ENCODE measurements around the gene YBEY.

Gene YBEY

DNA sequence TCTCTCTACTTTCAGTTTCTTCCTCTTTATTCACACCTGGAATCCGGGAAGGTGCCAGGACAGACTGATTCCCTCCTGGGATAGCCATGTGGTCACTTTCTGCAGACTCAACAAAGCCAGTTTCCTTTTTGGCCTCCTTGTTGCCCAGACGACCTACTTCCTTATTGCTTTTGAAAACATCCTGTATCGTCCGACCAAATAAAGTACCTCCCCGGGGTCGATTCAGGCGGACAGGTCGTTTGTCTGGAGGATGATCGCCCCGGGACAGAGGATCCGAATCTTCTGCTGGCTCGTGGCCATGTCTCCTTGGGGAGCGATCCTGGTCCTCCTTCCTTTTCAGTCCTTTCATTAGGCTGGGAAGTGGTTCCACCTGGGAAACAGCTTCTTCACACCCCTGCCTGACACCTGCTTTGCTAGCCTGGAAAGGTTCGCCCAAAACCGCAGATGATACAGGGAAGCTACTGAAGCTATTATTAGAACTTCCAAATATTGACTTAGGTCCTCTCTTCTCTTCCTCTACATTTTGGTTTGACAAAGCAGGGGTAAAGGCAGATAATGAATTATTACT, 2.0 kb upstream of the YBEY start:
- TF ChIP-seq ZFX (IDR thresholded peaks at IDR 0.05; ENCODE audit: borderline replicate concordance): no peak
- TF ChIP-seq, protein P1, sequence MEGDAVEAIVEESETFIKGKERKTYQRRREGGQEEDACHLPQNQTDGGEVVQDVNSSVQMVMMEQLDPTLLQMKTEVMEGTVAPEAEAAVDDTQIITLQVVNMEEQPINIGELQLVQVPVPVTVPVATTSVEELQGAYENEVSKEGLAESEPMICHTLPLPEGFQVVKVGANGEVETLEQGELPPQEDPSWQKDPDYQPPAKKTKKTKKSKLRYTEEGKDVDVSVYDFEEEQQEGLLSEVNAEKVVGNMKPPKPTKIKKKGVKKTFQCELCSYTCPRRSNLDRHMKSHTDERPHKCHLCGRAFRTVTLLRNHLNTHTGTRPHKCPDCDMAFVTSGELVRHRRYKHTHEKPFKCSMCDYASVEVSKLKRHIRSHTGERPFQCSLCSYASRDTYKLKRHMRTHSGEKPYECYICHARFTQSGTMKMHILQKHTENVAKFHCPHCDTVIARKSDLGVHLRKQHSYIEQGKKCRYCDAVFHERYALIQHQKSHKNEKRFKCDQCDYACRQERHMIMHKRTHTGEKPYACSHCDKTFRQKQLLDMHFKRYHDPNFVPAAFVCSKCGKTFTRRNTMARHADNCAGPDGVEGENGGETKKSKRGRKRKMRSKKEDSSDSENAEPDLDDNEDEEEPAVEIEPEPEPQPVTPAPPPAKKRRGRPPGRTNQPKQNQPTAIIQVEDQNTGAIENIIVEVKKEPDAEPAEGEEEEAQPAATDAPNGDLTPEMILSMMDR (IDR thresholded peaks at IDR 0.05): no peak
- no peak overlapping the region for H3K27ac ChIP-seq

DNA sequence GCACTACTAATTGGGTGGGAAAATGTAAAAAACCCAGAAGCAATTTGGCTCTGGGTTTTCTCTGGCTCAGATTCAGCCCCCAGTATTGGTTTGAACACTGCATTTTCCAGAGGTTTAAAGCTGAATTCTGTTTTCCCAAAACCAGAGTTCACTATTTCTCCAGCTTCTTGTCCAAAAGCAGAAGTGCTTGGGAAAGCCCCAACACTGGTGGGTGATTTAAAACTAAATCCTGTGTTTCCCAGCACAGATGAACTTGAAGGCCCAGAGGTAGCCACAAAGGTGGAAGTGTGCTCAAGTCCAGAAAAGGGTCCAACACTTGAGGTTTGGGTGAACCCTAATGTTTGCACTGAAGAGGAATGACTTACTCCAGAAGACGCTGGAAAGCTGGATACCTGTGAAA, 1.4 kb upstream of the YBEY start:
- H3K27ac ChIP-seq: peak overlapping the region; percentile 89
- TF ChIP-seq, protein P1 (IDR thresholded peaks at IDR 0.05): no peak
- no peak for TF ChIP-seq ZFX (IDR thresholded peaks at IDR 0.05; ENCODE audit: borderline replicate concordance)

DNA sequence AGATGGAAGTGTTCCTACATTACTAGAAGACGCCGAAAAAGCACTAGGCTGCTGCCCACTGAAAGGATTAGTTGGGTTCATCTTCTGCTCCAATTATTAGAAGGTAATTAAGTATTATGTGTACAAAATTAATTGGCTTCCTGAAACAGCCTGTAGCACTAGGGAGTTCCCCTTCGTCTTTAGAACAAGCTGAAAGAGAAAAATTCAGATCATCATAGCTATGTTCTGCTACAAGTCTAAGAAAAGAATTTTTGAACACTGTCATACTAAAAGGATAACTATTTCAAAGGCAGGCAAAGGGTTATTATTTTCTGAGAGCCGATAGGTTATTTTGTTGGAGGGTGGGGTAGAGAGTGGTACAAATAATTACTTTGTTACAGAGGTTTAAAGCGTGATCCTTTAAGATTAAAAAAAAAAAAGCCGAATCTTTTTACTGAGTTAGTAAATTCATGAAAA, 908 bp upstream of the YBEY start, which contains the start of gene MCM3AP:
MCM3AP (minus strand) TSS at position 406 of the 456 bp plus-strand sequence; CDS start at position 81, 325 bp downstream.
- TF ChIP-seq, protein P1 (IDR thresholded peaks at IDR 0.05): no peak
- TF ChIP-seq ZFX (IDR thresholded peaks at IDR 0.05; ENCODE audit: borderline replicate concordance): no peak
- peak within 1 kb of the TSS; percentile 89 for H3K27ac ChIP-seq

DNA sequence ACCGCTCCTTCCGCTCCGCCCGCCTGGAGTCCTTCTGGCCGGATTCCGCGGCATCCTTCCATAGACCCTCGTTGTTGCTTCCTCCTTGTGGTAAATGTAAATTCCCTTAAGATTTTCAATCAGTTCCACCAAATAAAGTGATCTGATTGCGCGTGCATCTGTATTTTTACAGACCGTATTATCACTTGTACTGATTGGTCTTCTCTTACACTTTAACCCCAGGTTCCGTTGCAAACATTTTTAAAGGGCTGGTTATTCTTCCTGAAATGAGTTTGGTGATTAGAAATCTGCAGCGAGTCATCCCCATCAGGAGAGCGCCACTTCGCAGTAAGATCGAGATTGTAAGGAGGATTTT, 483 bp downstream of the YBEY start:
- TF ChIP-seq ZFX (IDR thresholded peaks at IDR 0.05; ENCODE audit: borderline replicate concordance): no peak
- TF ChIP-seq, protein P1 (IDR thresholded peaks at IDR 0.05): no peak
- H3K27ac ChIP-seq: peak overlapping the region; percentile 89

DNA sequence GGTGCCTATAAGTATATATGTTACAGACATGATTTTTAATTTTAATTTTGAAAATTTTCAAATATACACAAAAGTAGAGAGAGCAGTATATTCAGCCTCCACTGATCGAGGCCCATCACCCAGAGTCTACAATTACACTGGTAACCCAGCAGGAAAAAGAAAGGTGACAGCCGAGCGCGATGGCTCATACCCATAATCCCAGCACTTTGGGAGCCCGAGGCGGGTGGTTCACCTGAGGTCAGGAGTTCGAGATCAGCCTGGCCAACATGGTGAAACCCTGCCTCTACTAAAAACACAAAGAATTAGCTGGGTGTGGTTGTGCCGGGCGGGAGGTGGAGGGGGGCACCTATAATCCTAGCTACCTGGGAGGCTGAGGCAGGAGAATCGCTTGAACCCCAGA, 1.4 kb downstream of the YBEY start:
- TF ChIP-seq ZFX (IDR thresholded peaks at IDR 0.05; ENCODE audit: borderline replicate concordance): no peak
- TF ChIP-seq, protein P1 (IDR thresholded peaks at IDR 0.05): no peak

DNA sequence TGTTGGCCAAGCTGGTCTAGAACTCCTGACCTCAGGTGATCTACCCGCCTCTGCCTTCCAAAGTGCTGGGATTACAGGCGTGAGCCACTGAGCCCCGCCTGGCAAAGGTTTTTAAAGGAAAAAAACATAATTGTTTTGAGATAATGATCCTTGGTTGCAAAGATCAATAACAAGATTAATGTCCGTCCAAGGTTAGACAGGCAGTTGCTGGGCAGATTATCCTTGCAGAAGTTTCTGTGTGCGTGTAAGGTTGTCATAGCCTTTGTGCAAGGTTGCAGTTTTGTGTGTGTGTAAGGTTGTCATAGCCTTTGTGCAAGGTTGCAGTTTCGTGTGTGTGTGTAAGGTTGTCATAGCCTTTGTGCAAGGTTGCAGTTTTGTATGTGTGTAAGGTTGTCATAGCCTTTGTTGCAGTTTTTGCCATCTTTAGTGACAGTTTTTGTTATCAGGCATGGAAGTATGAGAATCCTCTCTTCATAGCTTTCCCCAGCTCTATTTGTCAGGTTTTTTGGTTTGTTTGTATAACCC, 3.6 kb downstream of the YBEY start:
- TF ChIP-seq ZFX (IDR thresholded peaks at IDR 0.05; ENCODE audit: borderline replicate concordance): no peak
- TF ChIP-seq, protein P1 (IDR thresholded peaks at IDR 0.05): no peak
- H3K27ac ChIP-seq: no peak overlapping the region

More for the DNA sequence above, 1.4 kb downstream of the YBEY start:
- no peak overlapping the region for H3K27ac ChIP-seq

DNA sequence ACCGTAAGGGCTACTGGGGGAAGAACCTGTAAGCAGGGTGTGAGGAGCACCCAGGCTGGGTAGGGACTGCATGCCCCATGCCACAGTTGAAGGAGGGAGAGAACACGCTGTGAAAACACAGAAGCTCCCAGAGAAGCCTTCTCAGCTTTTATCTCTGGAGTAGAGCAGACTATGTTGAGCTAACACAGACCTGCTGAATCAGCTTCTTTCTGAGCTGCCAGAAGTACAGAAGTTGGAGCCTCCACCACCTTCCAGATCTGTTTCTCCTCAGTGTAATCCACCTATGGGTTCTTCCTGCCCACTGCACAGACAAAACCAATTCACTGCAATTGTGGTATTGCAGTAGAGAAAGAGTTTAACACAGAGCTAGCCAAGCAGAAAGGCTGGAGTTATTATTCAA, 5.4 kb downstream of the YBEY start:
- no peak overlapping the region for H3K27ac ChIP-seq

More for the DNA sequence above, 5.4 kb downstream of the YBEY start:
- TF ChIP-seq ZFX (IDR thresholded peaks at IDR 0.05; ENCODE audit: borderline replicate concordance): no peak
- TF ChIP-seq, protein P1 (IDR thresholded peaks at IDR 0.05): no peak
